ENCODE results near the gene BRAF. TPM values are rescaled to one million over a fixed set of nuclear protein-coding genes. Genes with fewer than 3 reads are reported as not detected.
A peak's percentile ranks its signal among the peaks of the same experiment; 100 is the strongest.

Gene BRAF
- total RNA-seq, 1 donor from 2014 or later = 60.5 TPM

DNA sequence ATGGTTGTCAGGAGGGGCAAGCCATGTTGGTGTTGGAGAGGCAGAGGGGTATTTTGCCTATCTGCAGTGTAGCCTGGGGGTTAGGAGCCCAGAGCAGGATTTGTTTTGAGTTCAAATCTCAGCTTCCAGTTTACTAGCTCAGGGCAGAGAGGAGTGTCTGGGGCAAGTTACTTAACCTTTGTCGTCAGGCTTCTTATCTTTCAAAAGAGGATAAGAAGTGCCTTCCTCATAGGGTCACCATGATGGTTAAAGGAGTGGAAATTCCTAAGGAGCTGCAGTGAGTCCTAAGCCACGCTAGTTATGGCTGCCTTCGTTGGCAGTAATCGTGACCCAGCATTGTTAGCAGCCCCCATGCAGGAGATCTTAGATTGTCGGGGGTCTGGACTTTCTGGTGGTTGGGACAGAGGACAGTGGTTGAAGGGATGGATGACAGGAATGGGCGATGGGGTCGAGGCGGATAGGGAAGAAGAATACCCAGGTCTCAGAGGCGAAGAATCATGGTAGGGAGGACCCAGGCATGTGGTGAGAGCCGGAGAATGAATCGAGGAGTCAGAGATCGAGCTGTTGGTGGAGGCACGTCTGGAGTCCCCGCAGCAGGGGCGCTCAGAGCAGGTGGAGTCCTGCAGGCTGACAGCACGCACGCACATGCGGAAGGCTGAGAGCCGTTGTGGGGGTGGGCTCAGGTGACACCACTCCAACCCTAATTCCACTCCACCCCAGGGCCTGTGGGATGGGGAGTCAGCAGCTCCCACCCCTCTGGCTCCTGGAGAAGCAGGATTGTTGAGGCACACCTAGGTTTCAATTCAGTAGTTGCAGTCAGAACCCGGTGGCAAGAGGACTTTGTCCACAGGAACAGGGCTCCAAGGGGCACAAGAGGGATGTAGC, 240.4 kb downstream of the BRAF start:
- H3K4me3 Mint-ChIP-seq (ENCODE audit: low read depth) = no peak overlapping the region
- no peaks in the 10 kb centered on the region for H3K27me3 Mint-ChIP-seq
- H3K4me1 Mint-ChIP-seq (ENCODE audit: low read depth) = peaks cover 2% of the 10 kb centered on the region
- TF ChIP-seq, protein P1, sequence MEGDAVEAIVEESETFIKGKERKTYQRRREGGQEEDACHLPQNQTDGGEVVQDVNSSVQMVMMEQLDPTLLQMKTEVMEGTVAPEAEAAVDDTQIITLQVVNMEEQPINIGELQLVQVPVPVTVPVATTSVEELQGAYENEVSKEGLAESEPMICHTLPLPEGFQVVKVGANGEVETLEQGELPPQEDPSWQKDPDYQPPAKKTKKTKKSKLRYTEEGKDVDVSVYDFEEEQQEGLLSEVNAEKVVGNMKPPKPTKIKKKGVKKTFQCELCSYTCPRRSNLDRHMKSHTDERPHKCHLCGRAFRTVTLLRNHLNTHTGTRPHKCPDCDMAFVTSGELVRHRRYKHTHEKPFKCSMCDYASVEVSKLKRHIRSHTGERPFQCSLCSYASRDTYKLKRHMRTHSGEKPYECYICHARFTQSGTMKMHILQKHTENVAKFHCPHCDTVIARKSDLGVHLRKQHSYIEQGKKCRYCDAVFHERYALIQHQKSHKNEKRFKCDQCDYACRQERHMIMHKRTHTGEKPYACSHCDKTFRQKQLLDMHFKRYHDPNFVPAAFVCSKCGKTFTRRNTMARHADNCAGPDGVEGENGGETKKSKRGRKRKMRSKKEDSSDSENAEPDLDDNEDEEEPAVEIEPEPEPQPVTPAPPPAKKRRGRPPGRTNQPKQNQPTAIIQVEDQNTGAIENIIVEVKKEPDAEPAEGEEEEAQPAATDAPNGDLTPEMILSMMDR (IDR thresholded peaks at IDR 0.05; ENCODE audit: unreplicated experiment) = no peak
- DNase-seq (ENCODE audit: low spot score, unreplicated experiment) = no peak
- no peaks in the 10 kb centered on the region for H3K9me3 Mint-ChIP-seq (ENCODE audit: low read depth)
- peak overlapping the region; percentile 46 for H3K27ac Mint-ChIP-seq
- peaks cover 18% of the 10 kb centered on the region for H3K36me3 Mint-ChIP-seq (ENCODE audit: insufficient read depth)

DNA sequence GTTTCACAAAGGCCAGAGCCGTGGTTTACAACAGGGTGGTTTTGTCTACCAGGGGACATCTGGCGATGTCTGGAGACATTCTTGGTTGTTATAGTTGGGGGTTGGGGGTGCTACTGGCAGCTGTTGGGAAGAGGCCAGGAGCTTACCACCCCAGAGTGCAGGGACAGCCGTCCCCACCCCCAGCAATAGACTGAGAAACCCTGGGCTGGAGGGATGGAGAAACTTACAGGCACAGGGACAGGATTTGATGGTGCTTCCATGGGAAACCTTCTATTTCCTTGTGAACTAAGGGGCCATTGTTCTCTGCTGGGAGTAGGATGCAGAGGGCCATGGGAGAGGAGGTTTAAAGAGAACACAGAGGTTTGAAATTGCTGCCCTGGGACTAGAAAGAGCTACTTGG, 241.1 kb downstream of the BRAF start:
- H3K27me3 Mint-ChIP-seq = no peaks in the 10 kb centered on the region
- TF ChIP-seq, protein P1 (IDR thresholded peaks at IDR 0.05; ENCODE audit: unreplicated experiment) = no peak
- H3K9me3 Mint-ChIP-seq (ENCODE audit: low read depth) = no peaks in the 10 kb centered on the region
- H3K4me1 Mint-ChIP-seq (ENCODE audit: low read depth) = peaks cover 2% of the 10 kb centered on the region
- peaks cover 21% of the 10 kb centered on the region for H3K36me3 Mint-ChIP-seq (ENCODE audit: insufficient read depth)
- DNase-seq (ENCODE audit: low spot score, unreplicated experiment) = no peak
- H3K4me3 Mint-ChIP-seq (ENCODE audit: low read depth) = no peak overlapping the region
- H3K27ac Mint-ChIP-seq = peak overlapping the region; percentile 46

DNA sequence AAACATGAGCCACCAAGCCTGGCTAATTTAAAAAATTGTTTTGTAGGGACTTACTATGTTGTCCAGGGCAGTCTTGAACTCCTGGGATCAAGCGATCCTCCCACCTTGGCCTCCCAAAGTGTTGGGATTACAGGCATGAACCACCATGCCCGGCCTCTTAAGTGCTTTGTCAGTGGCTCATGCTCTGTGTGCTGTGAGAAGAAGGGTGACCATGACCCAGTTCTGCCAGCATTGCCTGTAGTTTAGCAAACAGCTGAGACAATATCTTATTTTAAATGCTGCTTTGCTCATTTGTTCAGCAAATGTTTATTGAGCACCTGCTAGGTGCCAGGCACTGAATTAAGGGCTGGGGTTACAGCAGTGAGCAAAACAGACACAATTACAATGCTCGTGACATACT, 243.0 kb downstream of the BRAF start:
- Mint-ChIP-seq H3K4me3 (ENCODE audit: low read depth) (no peak overlapping the region), H3K27ac (no peak overlapping the region), H3K4me1 (ENCODE audit: low read depth) (peaks cover 2% of the 10 kb centered on the region), H3K27me3 (no peaks in the 10 kb centered on the region), H3K36me3 (ENCODE audit: insufficient read depth) (peaks cover 27% of the 10 kb centered on the region), H3K9me3 (ENCODE audit: low read depth) (no peaks in the 10 kb centered on the region)
- TF ChIP-seq, protein P1 (IDR thresholded peaks at IDR 0.05; ENCODE audit: unreplicated experiment) = no peak
- DNase-seq (ENCODE audit: low spot score, unreplicated experiment) = no peak

DNA sequence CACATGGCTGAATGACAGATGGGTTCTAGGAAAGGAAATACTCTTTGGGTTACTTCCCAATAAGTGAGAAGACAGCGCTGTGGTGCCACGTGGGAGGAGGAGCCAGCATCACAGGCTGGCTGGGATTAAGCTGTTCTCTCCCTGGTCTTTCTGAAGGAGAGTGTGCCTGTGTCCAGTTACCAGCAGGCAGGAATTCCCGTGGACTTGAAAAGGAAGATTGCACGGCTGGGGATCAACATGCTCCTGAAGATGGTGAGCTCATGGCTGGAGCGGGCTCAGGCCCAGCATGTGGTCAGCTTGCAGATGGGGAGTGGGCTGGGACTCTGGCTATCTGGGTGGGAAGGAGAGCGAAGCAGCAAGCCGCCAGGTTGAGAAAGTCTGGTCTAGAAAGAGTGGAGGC, 243.8 kb downstream of the BRAF start:
- Mint-ChIP-seq H3K27me3 (no peaks in the 10 kb centered on the region), H3K9me3 (ENCODE audit: low read depth) (no peaks in the 10 kb centered on the region), H3K4me1 (ENCODE audit: low read depth) (peaks cover 2% of the 10 kb centered on the region), H3K4me3 (ENCODE audit: low read depth) (no peak overlapping the region), H3K36me3 (ENCODE audit: insufficient read depth) (peaks cover 30% of the 10 kb centered on the region), H3K27ac (no peak overlapping the region)
- no peak for DNase-seq (ENCODE audit: low spot score, unreplicated experiment)
- TF ChIP-seq, protein P1 (IDR thresholded peaks at IDR 0.05; ENCODE audit: unreplicated experiment) = no peak

DNA sequence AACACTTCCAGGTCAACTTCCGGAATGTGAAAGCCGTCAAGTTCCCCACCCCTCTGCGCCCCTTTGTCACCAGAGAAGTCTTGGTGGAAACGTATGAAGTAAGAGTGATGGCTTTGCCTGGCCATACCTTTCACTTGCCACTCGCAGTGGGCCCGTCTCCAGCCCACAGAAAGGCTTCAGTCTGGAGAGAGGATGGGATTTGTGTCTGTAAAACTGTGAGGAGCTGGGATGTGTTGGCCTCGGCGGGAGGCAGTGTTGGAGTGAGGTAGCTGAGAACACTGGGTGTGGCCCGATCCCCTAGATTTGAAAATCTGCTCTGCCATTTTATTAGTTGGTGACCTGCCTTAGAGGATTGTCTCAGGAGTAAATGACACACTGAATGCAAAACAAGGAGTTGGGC, 245.5 kb downstream of the BRAF start:
- no peaks in the 10 kb centered on the region for H3K27me3 Mint-ChIP-seq
- peaks cover 26% of the 10 kb centered on the region for H3K36me3 Mint-ChIP-seq (ENCODE audit: insufficient read depth)
- no peak for DNase-seq (ENCODE audit: low spot score, unreplicated experiment)
- no peak overlapping the region for H3K4me3 Mint-ChIP-seq (ENCODE audit: low read depth)
- H3K9me3 Mint-ChIP-seq (ENCODE audit: low read depth) = no peaks in the 10 kb centered on the region
- no peak overlapping the region for H3K27ac Mint-ChIP-seq
- H3K4me1 Mint-ChIP-seq (ENCODE audit: low read depth) = peaks cover 8% of the 10 kb centered on the region
- TF ChIP-seq, protein P1 (IDR thresholded peaks at IDR 0.05; ENCODE audit: unreplicated experiment) = no peak

All from progenitor cell of endocrine pancreas (in vitro differentiated cells).